Loucy (cell line): ENCODE measurements around the gene DHRS7B.

Experiments
- EZH2phosphoT487 ChIP-seq: fragments of 200-600 bp; IDR thresholded peaks from 2 replicates; pipeline ENCODE4 v1.6.1; 2018; ENCODE audit warnings: antibody characterized with exemption, mild to moderate bottlenecking, moderate library complexity, borderline replicate concordance
- TF ChIP-seq, protein P1 (sequence below): fragments of 200-600 bp; sonication (generic); conservative IDR thresholded peaks from 2 replicates; pipeline ENCODE4 v1.5.1; 2014; ENCODE audit warnings: mild to moderate bottlenecking, antibody characterized with exemption, low read length

DNA sequence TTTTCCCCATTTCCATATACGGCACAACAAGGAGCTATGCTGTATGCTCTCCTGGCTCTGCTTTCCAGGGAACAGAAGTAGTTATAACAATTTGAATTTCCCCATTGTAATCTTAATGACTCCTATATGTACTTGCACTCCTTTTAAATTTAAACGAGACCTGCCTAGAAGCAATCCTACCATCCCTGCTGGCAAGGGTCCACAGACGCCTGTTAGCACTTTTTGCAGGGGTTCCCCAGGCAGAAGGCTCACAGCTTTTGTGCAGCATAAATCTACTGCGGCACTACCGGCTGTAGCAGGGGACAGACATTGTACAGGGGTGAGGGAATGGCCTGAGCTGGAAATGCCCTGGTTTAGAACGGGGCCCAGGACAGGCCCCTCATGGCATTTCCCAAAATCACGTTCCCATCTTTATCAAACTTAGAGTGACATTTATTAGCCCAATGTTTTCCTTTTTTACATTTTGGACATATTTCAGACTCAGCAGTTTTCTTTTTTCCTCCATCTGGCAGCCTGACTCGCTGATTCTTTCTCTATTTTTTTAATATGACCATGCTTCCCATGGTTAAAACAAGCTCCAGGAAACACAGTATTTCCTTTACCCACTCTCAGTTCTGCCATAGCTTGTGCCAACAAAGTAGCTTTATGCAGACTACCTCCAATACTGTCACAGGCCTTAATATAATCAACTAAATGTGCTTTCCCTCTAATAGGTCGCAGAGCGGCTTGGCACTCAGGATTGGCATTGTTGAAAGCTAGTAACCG is 48.6 kb upstream of the DHRS7B start:
- TF ChIP-seq, protein P1, sequence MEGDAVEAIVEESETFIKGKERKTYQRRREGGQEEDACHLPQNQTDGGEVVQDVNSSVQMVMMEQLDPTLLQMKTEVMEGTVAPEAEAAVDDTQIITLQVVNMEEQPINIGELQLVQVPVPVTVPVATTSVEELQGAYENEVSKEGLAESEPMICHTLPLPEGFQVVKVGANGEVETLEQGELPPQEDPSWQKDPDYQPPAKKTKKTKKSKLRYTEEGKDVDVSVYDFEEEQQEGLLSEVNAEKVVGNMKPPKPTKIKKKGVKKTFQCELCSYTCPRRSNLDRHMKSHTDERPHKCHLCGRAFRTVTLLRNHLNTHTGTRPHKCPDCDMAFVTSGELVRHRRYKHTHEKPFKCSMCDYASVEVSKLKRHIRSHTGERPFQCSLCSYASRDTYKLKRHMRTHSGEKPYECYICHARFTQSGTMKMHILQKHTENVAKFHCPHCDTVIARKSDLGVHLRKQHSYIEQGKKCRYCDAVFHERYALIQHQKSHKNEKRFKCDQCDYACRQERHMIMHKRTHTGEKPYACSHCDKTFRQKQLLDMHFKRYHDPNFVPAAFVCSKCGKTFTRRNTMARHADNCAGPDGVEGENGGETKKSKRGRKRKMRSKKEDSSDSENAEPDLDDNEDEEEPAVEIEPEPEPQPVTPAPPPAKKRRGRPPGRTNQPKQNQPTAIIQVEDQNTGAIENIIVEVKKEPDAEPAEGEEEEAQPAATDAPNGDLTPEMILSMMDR, result no peak
- no peak for TF ChIP-seq EZH2phosphoT487
